AG08395 (cell line): ENCODE data around the gene CKS1B.

Experiments
- DNase-seq: peaks from one replicate; pipeline ENCODE4 v3.0.0; 2012; ENCODE audit warnings: mixed read lengths, low spot score

CKS1B gene

DNA sequence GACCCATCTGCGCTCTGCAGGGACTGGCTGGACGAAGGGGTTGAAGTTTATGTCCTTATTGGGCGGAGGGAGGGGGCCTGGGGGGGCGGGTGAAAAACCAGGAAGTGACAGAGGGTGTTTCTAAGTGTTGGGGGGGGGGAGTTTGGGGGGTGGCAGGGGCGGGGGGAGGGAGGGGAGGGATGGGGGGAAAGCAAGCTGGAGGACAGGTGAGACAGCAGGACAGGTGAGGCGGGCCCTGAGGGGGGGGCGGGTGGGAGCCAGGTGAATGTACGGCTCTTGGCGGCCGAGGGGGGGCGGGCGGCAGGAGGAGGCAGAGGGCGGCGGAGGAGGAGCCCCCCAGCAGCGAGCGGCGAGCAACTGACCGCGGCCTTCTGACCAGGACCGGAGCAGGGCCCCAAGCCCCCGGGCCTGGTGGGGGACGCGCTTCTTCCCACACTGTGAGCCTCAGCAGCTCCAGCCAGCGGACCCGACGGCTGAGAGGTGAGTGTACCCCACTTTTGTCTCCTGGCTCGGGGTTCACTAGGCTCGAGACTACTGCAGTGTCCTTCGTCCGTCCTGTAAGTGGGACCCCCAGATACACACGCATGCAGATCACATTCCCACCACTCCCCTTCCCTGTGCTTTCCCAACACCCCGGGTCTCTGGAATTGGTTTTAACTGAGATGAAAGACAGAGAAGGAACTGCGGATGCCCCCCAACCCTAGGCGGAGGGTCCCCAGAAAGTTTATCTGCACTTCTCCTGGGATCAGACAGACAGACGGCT, 28.2 kb downstream of the CKS1B start, which contains the start of gene ZBTB7B:
TSS of gene ZBTB7B (plus strand) at position 339 of the 763 bp plus-strand sequence. CDS start 11,859 bp downstream, outside the sequence.
- DNase-seq: peak; percentile 62

GRCh38 chr1:155003227-155003765, 28.8 kb downstream of the CKS1B start:
- DNase-seq: no peak

DNA sequence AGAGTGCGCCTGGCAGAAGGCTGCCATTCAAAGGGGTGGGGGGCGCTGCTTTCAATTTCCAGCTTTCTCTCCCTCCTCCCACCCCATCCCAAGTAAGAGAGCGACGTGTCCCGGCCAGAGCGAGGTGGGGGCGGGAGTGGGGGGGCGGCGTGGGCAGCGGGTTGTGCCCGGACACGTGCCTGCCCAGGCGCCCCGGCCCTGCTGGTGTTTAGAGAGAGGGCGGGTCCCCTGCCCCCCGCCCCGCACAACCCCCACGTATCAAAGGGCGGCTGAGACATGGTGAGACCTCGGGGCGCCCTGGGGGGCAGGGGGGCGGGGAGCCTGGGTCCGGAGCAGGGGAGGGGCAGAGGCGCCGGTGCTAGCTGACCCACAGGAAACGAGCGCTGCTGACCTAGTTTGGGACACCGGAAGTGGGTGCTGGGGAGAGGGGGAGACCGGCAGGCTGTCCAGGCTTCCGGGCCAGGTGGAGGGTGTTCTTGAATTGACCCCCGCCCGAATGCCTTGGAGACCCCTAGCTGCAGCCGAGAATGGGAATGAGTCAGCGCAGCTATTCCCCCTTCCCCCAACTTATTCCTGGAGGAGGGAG, 29.4 kb downstream of the CKS1B start:
- peak; percentile 32 for DNase-seq

DNA sequence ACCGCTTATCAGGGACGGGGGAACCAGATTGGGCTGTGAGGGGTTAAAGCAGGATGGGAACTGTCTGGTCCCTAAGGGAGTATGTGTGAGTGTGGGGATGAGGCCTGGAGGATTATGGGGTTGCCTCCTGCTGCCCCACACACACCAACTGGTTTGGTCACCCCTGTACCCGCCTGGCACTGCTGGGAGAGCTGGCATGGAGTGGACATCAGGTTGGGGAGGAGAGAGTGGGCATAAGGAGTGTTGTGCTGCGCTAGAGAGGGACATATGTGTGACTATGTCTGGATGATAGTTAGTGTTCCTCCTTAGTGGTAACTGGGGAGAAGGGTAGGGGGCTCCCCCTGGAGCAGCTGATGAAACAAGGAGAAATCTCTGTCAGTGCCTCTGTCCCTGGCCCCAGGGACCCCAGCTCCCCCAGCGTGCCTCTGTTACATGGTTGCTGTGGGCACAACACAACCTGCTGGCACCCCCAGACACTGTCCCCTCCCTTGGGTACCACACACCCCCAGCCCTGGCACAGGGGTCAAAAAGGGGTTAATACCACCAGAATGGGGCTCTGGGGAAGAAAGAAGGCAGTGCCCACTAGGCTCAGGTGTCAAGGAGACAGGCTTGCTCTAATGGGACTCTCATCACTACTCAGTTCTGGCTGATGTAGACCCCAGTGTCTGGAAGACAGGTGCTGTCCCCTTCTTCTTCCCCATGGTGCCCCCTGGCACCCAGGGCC, 30.0 kb downstream of the CKS1B start:
- no peak for DNase-seq

DNA sequence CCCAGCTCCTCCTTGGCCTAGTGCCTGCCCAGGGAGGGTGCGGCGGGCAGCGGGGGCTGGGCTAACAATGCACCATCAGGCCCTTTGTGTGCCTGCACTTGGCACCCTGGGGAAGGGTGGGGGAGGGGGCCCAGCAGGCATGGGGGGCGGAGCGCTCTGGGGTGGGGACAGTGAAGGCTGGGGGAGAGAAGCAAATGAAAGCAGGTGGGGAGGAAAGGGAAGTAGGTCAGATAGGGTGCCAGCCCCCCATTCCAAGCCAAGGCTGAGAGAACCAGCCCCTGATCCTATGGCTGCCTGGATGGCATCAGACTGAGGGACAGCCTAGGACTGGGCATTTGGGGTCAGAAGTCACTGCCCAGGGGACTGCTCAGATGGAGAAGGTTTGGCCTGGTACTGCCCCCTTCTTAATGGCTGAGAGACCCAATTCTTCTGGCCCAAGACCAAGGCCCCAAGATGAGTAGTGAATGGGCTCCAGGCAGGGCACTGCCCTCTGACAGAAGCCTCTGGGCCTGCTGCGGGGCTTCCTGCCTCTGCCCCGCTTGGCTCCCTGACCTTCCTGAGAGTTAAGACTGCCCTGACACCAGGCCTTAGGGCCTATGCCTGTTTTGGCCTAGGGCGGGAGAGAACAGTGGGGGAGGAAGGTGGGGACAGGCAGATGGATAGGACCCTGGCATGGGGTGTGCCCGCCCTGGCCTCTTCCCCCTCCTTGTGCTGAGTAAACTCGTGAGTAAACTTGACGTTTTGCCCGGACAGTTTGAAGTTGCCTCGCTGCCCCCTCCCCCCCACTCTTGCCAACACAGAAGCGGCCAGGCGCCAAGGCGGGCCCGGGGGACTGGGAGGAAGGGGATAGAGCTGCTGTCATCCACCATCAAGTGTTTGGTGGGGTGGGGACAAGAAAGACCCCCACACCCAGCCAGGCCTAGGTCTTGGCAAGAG, 30.9 kb downstream of the CKS1B start:
- DNase-seq: no peak

GRCh38 chr1:155006601-155007101, 32.2 kb downstream of the CKS1B start:
- DNase-seq: no peak

DNA sequence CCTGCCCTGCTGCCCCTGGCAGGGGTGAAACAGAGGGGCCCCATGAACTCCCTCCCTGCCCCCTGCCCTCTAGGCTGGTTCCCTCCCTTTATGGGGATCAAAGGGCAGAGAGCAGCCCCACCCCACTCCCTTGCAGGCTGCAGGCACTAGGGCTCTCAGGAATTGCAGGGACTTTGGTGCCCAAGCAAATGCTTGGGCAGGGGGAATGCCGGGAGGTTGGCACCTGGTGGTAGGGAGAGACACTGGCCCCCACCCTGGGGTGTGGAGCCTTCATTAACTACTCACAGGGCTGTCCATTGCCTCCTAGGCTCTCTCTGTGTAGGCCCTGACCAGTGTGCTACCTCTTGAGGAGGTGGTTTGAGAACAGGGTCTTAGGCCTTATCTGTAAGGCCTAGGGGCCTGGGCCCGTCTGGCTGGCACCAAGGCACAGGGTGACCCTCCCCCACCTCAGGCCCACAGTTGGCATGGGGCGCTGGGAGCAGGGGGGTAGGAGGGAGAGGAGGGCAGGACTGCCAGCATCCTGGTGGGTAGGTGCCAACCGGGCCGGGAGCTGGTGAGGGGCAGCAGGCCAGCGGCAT, 32.9 kb downstream of the CKS1B start:
- no peak for DNase-seq

- DNase-seq: no peak
Observed at GRCh38 chr1:155008015-155008941, 33.8 kb downstream of the CKS1B start.

DNA sequence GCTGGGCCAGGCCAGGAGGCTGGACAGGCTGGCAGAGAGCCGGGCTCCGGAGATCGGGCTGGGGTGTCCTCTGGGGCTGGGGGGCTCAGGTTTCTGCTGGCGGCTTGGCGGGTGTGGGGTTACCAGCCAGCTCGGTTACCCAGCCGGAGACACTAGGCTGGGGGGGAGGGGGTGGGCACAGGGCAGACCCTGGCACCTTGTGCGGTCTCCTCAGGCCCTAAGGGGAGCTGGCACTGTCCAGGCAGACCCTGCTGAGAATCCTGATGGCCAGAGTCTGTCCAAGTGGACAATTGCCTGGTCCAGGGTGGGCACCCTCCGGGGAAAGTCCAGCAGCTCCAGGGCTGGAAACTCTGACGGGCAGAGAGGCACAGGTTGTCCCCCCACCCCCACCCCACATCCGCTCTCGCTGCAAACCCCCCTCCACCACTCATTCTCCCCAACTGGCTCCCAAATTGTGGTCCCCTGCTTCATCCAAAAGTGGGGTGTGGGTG, 34.8 kb downstream of the CKS1B start:
- DNase-seq: no peak

DNA sequence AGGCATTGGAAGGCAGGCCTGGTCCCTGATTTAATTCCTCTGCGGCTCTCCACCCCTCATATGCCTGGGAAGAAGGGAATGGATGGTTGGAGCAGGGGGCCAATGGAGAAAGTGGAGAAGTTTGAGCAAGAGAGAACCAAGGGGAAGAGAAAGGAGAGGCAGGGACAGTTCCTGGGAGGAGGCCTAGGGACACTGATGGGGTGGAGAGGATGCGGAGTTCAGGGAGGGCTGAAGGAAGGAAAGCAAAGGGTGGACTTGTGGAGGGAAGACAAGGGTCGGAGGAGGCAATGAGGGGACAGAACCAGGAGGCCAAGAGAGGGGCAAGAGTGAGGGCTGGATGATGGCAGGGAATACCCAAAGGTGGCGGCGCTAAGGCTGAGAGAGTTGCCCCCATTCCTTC, 35.3 kb downstream of the CKS1B start:
- DNase-seq: no peak

GRCh38 chr1:155010211-155010918, 35.9 kb downstream of the CKS1B start:
- DNase-seq: no peak

DNA sequence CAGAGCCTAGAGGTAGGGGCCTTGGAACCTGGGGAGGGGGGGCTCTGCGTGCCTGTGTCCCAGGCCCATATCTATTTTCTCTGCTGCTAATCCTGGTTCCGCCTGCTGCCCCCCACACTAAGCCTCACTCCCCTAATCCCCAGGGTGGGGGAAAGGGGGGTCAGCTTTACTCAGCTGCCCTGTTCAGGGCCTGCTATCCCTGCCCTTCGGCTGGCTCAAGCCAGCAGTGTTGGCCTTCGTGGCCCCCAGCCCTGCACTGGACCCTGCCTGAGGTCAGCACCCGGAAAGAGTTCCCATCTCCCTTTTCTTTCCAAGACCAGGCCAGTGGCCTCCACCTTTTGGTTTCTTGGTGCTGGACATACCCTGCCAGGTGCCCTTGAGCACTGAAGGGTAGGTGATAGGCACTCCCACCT, 36.5 kb downstream of the CKS1B start:
- DNase-seq: no peak

- no peak for DNase-seq
Observed at GRCh38 chr1:155011437-155012025, 37.0 kb downstream of the CKS1B start.

GRCh38 chr1:155012026-155012546, 37.6 kb downstream of the CKS1B start:
- DNase-seq: peak; percentile 60

DNA sequence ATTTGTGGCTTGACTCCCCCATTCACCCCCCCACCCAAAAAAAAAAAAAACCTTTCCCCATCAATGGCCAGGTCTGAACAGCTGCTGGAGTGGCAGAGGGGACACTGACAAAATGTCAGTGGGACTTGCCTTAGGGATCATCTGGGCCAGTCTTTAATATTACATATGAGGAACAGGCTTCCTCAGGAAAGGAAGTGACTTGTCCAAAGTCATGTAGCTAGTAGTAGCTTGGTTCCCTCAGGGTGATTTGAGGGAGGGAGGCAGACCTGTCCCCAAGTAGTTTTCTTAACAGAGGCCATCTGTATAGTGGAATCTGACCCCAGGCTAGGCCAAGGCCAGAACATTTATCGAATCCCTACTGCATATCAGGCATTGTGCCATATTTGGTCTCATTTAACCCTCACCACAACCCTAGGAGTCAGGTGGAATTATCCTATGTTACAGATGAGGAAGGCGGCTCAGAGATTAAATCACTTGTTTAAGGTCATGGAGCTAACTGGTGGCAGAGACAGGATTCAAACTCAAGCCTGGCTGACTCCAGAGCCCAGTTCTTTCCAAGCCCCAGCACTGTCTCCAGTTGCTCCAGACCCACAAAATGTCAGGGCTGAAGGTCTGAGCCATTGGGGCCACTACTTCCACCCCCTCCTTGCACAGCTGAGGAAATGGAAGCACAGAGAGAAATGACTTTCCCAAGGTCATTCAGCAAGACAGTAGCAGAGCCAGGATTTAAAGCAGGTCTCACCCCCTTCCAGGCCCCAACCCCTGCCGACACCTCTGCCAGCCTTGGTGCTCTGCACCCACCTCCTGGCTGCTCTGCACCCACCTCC, 38.5 kb downstream of the CKS1B start:
- no peak for DNase-seq

DNA sequence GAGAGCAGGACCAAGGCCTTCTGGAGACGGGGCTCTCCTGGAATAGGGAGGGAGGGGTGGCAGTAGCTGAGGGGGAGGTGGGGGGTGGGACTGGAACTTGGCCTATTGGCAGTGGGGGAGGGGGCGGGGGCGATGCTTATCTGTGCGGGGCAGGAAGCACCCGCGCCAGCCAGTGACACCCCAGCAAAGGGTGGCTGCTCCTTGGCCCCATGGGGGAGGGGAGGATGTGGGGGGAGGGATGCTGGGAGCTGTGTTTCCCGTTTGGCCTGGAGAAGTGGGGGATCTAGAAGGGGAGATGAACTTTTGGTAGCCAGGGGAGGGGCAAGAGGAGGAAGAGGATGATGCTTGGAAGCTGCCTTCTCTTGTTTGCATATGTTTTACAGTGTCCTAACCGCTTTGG, 39.2 kb downstream of the CKS1B start:
- no peak for DNase-seq

DNA sequence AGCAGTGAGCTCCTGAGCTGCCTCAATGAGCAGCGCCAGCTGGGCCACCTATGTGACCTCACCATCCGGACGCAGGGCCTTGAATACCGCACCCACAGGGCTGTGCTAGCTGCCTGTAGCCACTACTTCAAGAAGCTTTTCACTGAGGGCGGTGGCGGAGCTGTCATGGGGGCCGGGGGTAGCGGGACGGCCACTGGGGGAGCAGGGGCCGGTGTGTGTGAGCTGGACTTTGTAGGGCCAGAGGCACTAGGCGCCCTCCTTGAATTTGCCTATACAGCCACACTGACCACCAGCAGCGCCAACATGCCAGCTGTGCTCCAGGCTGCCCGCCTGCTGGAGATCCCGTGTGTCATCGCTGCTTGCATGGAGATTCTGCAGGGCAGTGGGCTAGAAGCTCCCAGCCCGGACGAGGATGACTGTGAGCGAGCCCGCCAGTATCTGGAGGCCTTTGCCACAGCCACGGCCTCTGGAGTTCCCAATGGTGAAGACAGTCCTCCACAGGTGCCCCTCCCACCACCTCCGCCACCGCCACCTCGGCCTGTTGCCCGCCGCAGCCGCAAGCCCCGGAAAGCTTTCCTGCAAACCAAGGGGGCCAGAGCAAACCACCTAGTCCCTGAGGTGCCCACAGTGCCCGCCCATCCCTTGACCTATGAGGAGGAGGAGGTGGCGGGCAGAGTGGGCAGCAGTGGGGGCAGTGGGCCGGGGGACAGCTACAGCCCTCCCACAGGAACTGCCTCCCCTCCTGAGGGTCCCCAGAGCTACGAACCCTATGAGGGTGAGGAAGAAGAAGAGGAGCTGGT, 40.4 kb downstream of the CKS1B start:
- DNase-seq: no peak
